Endodermal cell (in vitro differentiated cells): ENCODE measurements around the gene ITGAD. TPM values are rescaled to one million over a fixed set of nuclear protein-coding genes. Genes with fewer than 3 reads are reported as not detected.
A peak's percentile ranks its signal among the peaks of the same experiment; 100 is the strongest.

Experiments
- DNase-seq: peaks from one replicate; pipeline ENCODE4 v3.0.0-alpha.2; 2017
- H3K27ac ChIP-seq: 2 replicates; pipeline ENCODE4 v1.5.1; 2013; ENCODE audit warnings: mild to moderate bottlenecking, low read depth, low read length, moderate library complexity
- H3K27me3 ChIP-seq: 2 replicates; pipeline ENCODE4 v1.6.1; 2013; ENCODE audit warnings: mild to moderate bottlenecking, low read length, moderate library complexity; ENCODE audit not compliant: insufficient read depth, control insufficient read depth, poor library complexity, severe bottlenecking
- H3K36me3 ChIP-seq: 2 replicates; pipeline ENCODE4 v1.7.0; 2013; ENCODE audit warnings: mild to moderate bottlenecking, low read length, moderate library complexity; ENCODE audit not compliant: control insufficient read depth, insufficient read depth
- H3K4me1 ChIP-seq: one replicate; pipeline ENCODE4 v1.7.0; 2013; ENCODE audit warnings: low read length; ENCODE audit not compliant: control insufficient read depth, insufficient read depth
- H3K4me3 ChIP-seq: 2 replicates; pipeline ENCODE4 v1.5.1; 2013; ENCODE audit warnings: mild to moderate bottlenecking, low read length, moderate library complexity
- H3K9ac ChIP-seq: 2 replicates; pipeline ENCODE4 v1.6.1; 2013; ENCODE audit warnings: mild to moderate bottlenecking, low read length, moderate library complexity; ENCODE audit not compliant: poor library complexity, severe bottlenecking; ENCODE audit errors: extremely low read depth
- H3K9me3 ChIP-seq: 2 replicates; pipeline ENCODE4 v1.6.1; 2013; ENCODE audit warnings: mild to moderate bottlenecking, low read length, moderate library complexity; ENCODE audit not compliant: control insufficient read depth
- H3K27ac Mint-ChIP-seq: 2 replicates; pipeline ENCODE4 v1.8.0; 2020; ENCODE audit warnings: mixed read lengths
- H3K27me3 Mint-ChIP-seq: 2 replicates; pipeline ENCODE4 v1.8.0; 2021; ENCODE audit warnings: mild to moderate bottlenecking, mixed read lengths; ENCODE audit not compliant: insufficient read depth
- H3K36me3 Mint-ChIP-seq: 2 replicates; pipeline ENCODE4 v1.8.0; 2020; ENCODE audit warnings: low read depth, mixed read lengths
- H3K4me1 Mint-ChIP-seq: 2 replicates; pipeline ENCODE4 v1.8.0; 2020; ENCODE audit warnings: mixed read lengths
- H3K4me3 Mint-ChIP-seq: 2 replicates; pipeline ENCODE4 v1.8.0; 2020; ENCODE audit warnings: mild to moderate bottlenecking, moderate library complexity, mixed read lengths
- H3K9me3 Mint-ChIP-seq: 2 replicates; pipeline ENCODE4 v1.8.0; 2020; ENCODE audit warnings: mild to moderate bottlenecking, mixed read lengths
- WGBS, 2 experiments: methylation state at CpG; one replicate each; pipeline versions ENCODE4 v1.1.5 to v1.1.7; 2013; ENCODE audit warnings: missing lambda C conversion rate in 2 of 2, mixed read lengths in 1 of 2; ENCODE audit not compliant: insufficient coverage in 1 of 2, insufficient read length in 1 of 2; 5-methylcytosine and 5-hydroxymethylcytosine counted together
- total RNA-seq, 2 donors: library from RNA; stranded (reverse); fragmentation: NEBNext Ultra II Directional in 1 of 2; extraction: Animal tissue kit (Norgen Biotek cat#: 25700) in 1 of 2; gene quantifications; 2 replicates in 1 of 2; 3 replicates in 1 of 2; pipeline ENCODE4 v1.2.1, GENCODE V29; 2021
- TF ChIP-seq, protein P1 (sequence below): fragments of 200-600 bp; sonication (generic); conservative IDR thresholded peaks from 2 replicates; pipeline ENCODE4 v1.5.0; 2021; ENCODE audit warnings: antibody characterized with exemption, mild to moderate bottlenecking

ITGAD gene
- total RNA-seq, 2 donors from 2014 or later: not detected

DNA sequence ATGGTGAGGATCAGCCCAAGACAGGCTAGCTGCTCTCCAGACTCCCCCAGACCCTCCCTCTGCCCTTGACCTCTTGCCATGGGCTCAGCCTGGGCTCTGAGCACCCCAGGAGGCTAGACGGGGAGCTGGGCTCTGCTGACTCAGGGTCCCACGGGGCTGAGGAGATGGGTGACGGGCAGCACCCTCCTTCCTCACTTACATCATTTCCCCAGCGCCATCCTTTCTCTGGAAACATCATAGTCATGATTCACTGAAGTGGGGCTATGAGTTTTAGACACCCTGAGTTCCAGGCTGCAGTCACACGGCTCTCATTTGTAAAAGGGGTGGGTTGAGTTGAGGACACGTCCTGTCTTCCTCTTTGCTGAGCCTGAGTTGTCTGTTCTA lies 41.2 kb upstream of the ITGAD start:
- no peaks in the 10 kb centered on the region for H3K4me1 ChIP-seq
- no peak overlapping the region for H3K27ac Mint-ChIP-seq
- peaks cover 15% of the 10 kb centered on the region for H3K27me3 Mint-ChIP-seq
- no peaks in the 10 kb centered on the region for H3K36me3 Mint-ChIP-seq
- H3K9me3 ChIP-seq: no peaks in the 10 kb centered on the region
- no peak overlapping the region for H3K9ac ChIP-seq
- DNase-seq: no peak
- H3K27ac ChIP-seq: no peak overlapping the region
- H3K4me1 Mint-ChIP-seq: no peaks in the 10 kb centered on the region
- H3K27me3 ChIP-seq: peaks cover 4% of the 10 kb centered on the region
- H3K4me3 ChIP-seq: no peak overlapping the region
- TF ChIP-seq, protein P1, sequence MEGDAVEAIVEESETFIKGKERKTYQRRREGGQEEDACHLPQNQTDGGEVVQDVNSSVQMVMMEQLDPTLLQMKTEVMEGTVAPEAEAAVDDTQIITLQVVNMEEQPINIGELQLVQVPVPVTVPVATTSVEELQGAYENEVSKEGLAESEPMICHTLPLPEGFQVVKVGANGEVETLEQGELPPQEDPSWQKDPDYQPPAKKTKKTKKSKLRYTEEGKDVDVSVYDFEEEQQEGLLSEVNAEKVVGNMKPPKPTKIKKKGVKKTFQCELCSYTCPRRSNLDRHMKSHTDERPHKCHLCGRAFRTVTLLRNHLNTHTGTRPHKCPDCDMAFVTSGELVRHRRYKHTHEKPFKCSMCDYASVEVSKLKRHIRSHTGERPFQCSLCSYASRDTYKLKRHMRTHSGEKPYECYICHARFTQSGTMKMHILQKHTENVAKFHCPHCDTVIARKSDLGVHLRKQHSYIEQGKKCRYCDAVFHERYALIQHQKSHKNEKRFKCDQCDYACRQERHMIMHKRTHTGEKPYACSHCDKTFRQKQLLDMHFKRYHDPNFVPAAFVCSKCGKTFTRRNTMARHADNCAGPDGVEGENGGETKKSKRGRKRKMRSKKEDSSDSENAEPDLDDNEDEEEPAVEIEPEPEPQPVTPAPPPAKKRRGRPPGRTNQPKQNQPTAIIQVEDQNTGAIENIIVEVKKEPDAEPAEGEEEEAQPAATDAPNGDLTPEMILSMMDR: no peak
- no peaks in the 10 kb centered on the region for H3K9me3 Mint-ChIP-seq
- H3K36me3 ChIP-seq: no peaks in the 10 kb centered on the region
- WGBS, 2 experiments: 81 to 84% methylated on average over 2 to 6 of the region's 6 CpGs
- no peak overlapping the region for H3K4me3 Mint-ChIP-seq

DNA sequence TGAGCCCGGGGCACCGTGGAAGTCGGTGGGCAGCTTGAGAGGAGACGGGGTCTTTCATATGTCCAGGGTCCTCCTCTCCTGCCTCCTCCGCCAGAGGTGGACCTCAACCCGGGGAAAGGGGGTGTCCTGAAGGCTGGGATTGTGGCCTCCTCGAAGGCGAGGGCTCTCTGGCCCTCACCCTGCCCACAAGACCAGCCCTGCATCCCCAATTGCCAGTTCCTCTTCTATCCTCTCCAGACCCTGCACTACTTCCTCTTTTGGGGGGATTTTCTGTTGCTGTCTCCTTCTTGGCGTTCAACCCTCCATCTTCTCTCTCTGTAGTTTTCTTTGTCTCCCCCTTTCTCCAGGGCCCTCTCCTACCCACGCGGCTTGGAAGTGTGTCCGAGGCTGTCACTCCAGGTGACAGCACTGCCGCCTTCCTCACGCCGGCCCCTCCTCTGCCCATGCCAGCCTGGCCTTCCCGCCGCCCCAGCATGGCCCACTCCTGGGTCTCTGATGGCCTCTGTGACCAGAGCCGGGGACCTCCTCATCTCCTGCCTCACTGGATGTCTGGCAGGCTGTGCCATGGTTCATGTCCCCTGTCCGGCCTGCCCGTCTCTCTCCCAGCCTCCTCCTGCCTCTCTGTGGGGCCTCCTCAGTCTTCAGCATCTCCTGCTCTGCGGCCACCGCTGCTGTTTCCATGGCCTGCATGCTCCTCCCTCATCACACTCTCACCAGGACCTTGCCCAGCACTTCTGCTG lies 40.6 kb upstream of the ITGAD start:
- no peak overlapping the region for H3K27ac ChIP-seq
- H3K4me1 Mint-ChIP-seq: no peaks in the 10 kb centered on the region
- WGBS, 2 experiments: 90% methylated on average over 17 to 22 of the region's 22 CpGs

DNA sequence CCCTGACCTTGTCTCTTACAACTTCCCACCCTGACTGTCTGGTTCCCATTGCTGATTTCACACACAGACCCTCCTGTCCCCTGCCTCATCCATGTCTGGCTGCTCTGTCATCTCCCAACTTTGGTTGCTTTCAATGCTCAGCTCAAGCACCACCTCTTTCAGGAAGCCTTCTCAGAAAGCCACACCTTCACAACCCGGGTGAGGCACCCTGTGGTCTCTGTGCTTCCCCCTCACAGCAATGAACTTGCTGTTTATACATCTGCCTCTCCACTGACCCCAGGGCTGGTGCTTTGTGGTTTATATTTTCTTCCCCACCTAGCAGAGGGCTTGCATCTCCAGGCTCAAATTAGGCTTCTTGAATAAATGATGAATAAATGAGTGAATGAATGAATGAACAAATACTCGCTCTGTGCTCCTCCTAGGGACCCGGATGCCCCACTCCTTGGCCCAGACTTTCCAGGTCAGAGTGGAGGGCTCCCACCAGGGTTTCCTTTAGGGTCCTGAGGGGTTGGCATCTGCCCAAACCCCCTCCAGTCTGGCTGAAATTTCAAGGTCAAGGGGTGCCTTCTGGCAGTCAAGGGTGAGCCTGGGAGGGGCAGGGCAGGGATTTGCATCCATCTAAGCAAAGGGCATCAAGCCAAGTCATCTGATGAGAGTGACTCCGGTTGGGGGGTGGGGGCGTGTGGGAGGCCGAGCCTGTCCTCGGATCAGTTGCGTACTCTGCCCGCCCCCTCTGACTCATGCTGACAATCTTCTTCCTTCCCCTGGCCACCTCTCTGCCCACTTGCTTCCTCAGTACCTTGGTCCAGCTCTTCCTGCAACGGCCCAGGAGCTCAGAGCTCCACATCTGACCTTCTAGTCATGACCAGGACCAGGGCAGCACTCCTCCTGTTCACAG lies 38.5 kb upstream of the ITGAD start, which contains the start of gene ITGAX:
TSS of gene ITGAX (plus strand) at position 783 of the 898 bp plus-strand sequence. CDS start at position 862, 79 bp downstream.
- no peaks in the 10 kb centered on the region for H3K9me3 Mint-ChIP-seq
- Histone ChIP-seq H3K4me3 (no peak within 1 kb of the TSS), H3K4me1 (no peaks in the 10 kb centered on the region), H3K27me3 (peaks cover 4% of the 10 kb centered on the region), H3K36me3 (no peaks in the 10 kb centered on the region), H3K9ac (no peak within 1 kb of the TSS), H3K27ac (no peak within 1 kb of the TSS), H3K9me3 (no peaks in the 10 kb centered on the region)
- DNase-seq: peak; percentile 65
- TF ChIP-seq, protein P1: no peak
- WGBS, 2 experiments: 65 to 67% methylated on average over 8 to 10 of the region's 10 CpGs
- H3K27me3 Mint-ChIP-seq: peaks cover 12% of the 10 kb centered on the region
- H3K4me1 Mint-ChIP-seq: no peaks in the 10 kb centered on the region
- H3K27ac Mint-ChIP-seq: no peak within 1 kb of the TSS
- no peak within 1 kb of the TSS for H3K4me3 Mint-ChIP-seq
- H3K36me3 Mint-ChIP-seq: no peaks in the 10 kb centered on the region

More for the DNA sequence above, 40.6 kb upstream of the ITGAD start:
- Histone ChIP-seq H3K27me3 (peaks cover 4% of the 10 kb centered on the region), H3K36me3 (no peaks in the 10 kb centered on the region), H3K9me3 (no peaks in the 10 kb centered on the region), H3K4me3 (no peak overlapping the region), H3K4me1 (no peaks in the 10 kb centered on the region), H3K9ac (no peak overlapping the region)
- Mint-ChIP-seq H3K9me3 (no peaks in the 10 kb centered on the region), H3K27ac (no peak overlapping the region), H3K36me3 (no peaks in the 10 kb centered on the region), H3K4me3 (no peak overlapping the region), H3K27me3 (peaks cover 15% of the 10 kb centered on the region)
- TF ChIP-seq, protein P1: no peak
- no peak for DNase-seq
